Fibroblast of lung (primary cell): ENCODE data around the gene SLC5A10.

Source experiments
- CTCF ChIP-seq, 2 donors: IDR thresholded peaks in 1 of 2; conservative IDR thresholded peaks in 1 of 2; 1 replicate in 1 of 2; 2 replicates in 1 of 2; pipeline ENCODE4 v1.5.1; 2011 to 2012; ENCODE audit warnings: low read length in 2 of 2, control low read depth in 1 of 2, inconsistent platforms in 1 of 2, low read depth in 1 of 2, mild to moderate bottlenecking in 1 of 2
- EZH2 ChIP-seq: IDR thresholded peaks from 2 replicates; pipeline ENCODE4 v1.5.1; 2012; ENCODE audit warnings: low read length, control low read depth, mild to moderate bottlenecking; ENCODE audit errors: missing control alignments

GRCh38 chr17:18977646-18978045, 25.7 kb downstream of the SLC5A10 start:
- TF ChIP-seq CTCF (conservative IDR thresholded peaks at IDR 0.05 in 1 of 2, IDR thresholded peaks at IDR 0.05 in 1 of 2; ENCODE audit: low read depth in 1 of 2, low read length in 2 of 2) (no peak), EZH2 (no peak)
